Stimulated activated CD8-positive, alpha-beta memory T cell treated with anti-CD3 and anti-CD28 coated beads, Interleukin-15, amount 100 ng/mL, for 24 hours (primary cell): Measurements from ENCODE around the gene GPX8.
A peak's percentile ranks its signal among the peaks of the same experiment; 100 is the strongest.

ENCODE experiments used
- DNase-seq: peaks from one replicate; pipeline ENCODE4 v3.0.0-alpha.2; 2020; ENCODE audit warnings: low read depth

Gene GPX8

GRCh38 chr5:55172937-55173686 lies 13.1 kb downstream of the GPX8 start, which contains the start of gene CDC20B:
CDC20B (minus strand) TSS chr5:55173177; CDS start chr5:55173000, 177 bp downstream.
- peak; percentile 66 for DNase-seq

DNA sequence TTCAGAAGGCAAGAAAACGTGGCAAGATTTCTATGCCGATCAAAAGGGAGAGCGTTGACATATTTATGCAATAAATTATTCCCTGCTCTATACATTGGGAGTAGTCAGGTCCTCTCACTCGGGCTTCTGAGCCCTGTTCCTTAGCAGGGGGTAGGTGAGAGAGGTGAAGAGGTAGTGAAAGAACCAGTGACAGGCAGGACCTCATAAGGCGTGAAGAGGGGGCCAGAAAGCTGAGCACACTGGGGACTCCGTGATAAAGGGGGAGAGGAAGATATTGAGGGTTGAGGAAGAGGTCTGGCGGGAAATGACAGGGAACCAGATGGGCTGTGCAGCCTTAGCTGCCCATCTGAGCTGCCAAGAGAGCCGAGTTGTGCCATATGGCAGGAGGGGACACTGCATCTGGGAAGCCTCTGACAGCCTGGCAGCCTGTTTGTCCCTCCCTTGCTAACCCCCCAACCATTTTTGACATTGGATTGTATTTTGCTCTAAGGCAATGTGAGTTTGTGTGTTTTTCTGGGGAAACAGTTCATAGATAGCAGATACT lies 13.8 kb downstream of the GPX8 start:
- DNase-seq: no peak

DNA sequence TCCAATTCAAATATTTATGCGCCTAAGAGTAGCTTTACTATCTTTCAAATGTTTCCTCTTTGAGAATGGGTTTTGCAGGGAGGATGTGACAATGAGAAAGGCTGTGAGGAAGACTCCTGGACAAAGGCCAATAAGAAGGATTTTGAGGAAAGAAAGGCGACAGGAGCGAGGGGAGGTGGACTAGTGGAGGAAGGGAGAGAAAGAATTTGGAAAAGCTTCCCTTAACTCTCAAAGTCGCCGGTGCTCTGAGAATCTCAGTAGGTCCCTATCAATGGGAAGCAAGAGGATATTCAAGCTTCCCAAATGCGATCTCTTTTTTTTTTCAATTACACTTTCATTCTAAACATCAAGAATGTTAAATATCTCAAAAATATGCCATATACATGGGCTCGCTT lies 15.8 kb downstream of the GPX8 start:
- no peak for DNase-seq

DNA sequence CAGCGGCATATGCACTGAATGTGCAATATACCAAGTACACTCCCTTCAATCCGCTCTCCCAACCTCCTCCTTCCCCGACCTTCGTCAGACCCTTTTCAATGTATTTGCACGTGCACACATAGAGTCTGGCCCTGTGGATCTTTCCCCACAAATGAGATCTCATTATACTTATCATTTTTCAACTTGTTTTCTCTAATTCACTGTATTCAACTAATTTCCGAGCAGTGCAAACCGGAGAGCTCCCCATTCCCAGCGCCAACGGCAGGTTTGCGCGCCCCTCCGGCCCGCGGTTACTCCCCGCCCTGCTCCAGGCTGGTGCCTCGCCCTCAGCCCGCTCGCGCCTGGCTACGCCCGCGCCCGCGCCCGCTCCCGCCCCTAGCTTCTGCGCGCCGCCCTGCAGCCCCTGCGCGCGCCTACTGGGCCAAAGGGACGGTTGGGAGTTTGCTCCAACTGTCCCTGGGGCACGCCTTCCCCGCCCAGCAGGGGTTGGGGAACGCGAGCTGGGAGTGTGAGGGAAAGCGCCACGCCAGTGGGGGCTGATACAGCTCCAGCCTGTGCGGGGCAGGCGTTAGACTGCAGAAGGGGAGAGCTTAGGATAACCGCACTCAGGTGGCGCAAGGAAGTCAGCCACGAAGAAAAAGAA lies 16.3 kb downstream of the GPX8 start:
- no peak for DNase-seq

DNA sequence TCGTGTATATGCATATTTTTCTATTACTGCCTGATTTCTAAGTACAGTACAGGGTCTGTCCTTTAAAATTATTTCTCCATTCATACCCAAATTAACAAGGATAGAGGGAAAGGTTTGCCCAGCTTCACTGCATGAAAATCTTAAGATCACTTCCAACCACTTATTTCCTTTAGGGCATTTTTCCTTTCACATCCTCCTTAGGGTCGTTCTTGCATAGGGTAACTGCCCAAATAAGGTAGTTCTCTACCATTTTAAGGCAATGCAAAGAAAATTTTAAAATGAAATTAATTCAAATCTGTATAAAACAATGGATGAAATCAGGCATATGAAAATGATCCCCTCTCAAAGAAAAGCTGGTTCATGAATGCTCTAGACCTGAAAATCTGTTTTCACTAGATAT lies 17.1 kb downstream of the GPX8 start:
- DNase-seq: no peak

DNA sequence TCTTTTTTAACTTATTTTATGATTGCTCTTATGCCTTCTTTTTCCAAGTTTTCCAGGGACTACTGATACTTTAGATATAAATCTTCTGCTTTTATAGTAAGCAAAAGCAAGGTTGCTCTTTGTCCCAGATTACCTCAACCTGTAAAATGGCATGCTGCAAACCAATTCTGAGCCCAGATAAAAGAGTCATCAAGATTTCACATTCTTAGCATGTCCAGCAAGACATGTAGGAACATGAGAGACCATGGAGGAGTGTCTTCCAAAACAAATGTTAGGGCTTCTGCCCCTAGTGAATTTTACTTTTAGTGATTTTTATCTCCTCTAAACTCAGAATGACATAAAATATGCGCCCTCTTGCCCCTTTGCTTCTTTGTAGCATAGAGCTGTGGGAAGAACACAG lies 20.0 kb downstream of the GPX8 start:
- DNase-seq: no peak

DNA sequence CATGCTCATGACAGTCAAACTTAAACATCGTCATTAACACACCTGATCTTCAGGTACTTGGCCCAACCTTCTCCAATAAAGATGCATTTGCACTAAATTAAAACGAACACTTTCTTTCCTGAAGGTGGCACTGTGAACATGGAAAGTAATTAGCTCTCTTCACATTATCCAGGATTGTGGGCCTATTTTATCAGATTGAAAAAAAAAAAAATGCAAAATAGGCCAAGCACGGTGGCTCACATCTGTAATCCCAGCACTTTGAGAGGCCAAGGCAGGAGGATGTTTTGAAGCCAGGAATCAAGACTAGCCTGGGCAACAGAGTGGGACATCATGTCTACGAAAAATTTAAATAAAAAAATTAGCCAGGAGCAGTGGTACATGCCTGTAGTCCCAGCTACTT lies 27.4 kb downstream of the GPX8 start:
- no peak for DNase-seq

DNA sequence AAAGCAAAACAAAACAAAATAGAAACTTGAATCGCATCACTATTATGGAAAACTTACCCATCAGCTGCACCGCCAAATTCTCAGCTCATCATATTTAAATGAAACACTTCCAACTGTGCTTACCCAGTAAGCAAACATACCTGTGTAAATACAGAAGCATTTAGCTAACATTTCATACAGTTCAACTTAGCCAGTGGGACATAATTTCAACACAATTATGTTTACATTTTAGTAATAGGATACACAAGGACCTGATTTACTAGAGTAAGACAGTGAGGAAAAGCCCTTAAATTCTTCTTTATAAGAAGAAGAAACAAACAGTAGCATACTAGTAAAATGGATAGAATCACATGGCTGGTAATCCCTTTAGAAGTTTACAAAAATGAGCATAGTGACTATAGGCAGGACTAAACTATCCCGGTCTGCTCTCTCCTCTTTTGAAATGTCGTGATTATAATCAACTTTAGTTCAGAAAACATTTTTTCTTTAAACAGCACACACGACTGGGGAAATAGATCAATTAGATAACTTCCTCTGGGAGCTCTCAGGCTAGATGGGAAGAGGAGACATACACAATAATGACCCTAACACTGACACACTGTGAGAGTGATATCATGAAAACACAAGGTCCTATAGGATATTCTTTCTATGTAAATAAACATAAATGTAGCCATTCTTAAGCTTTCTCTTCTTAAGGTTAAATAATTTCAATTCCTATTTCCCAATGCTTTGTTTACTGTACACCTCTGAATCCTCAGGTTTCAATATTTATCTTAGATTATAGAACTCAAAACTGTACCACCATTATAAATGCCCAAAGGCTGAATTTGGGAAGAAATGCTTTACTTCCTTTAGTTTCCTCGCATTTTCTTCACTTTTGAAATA lies 28.9 kb downstream of the GPX8 start:
- DNase-seq: no peak

GRCh38 chr5:55191165-55191564 lies 31.2 kb downstream of the GPX8 start:
- no peak for DNase-seq

DNA sequence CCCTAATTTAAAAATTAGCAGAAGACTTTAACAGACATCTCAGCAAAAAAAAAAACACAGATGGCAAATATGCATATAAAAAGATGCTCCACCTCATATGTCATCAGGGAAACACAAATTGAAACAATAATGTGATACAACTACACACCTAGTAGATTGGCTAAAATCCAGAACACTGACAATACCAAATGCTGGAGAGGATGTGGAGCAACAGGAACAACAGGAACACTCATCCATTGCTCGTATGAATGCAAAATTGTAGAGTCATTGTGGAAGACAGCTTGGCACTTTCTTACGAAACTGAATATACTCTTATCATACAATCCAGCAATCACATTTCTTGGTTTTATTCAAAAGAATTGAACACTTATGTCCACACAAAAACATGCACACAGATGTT lies 45.0 kb downstream of the GPX8 start:
- no peak for DNase-seq

- no peak for DNase-seq
Measured at GRCh38 chr5:55211184-55211874, 51.4 kb downstream of the GPX8 start.
